Measurements from ENCODE around the gene PRKAG1.
"Not testable (repeated sequence)": the region's sequence is repeated elsewhere in the genome, so short reads cannot be mapped to it uniquely, and the experiment has no call there.

PRKAG1 gene

GRCh38 chr12:49018261-49019119 is at the start of gene PRKAG1:
Gene PRKAG1 (minus strand): TSS chr12:49018776. CDS start chr12:49018740, 36 bp downstream.
- peak; percentile 91 for DNase-seq

- DNase-seq: no peak
Measured at GRCh38 chr12:49066120-49066519, 47.5 kb upstream of the PRKAG1 start.

- DNase-seq: no peak
Measured at GRCh38 chr12:49064767-49065152, 46.2 kb upstream of the PRKAG1 start.

- not testable (repeated sequence) for DNase-seq
Measured at GRCh38 chr12:49061916-49062315, 43.3 kb upstream of the PRKAG1 start.

- no peak for DNase-seq
Measured at GRCh38 chr12:49061157-49061650, 42.6 kb upstream of the PRKAG1 start.

GRCh38 chr12:49060237-49061156 is 41.9 kb upstream of the PRKAG1 start, which contains the start of gene KMT2D:
Gene KMT2D (minus strand): TSS chr12:49060794. CDS start chr12:49055324, 5,470 bp downstream.
- peak; percentile 78 for DNase-seq

GRCh38 chr12:49059299-49060171 is 41.0 kb upstream of the PRKAG1 start:
- DNase-seq: no peak

GRCh38 chr12:49059045-49059298 is 40.4 kb upstream of the PRKAG1 start:
- DNase-seq: no peak

- DNase-seq: no peak
Measured at GRCh38 chr12:49058366-49059044, 39.9 kb upstream of the PRKAG1 start.

GRCh38 chr12:49057888-49058287 is 39.3 kb upstream of the PRKAG1 start:
- no peak for DNase-seq

DNA sequence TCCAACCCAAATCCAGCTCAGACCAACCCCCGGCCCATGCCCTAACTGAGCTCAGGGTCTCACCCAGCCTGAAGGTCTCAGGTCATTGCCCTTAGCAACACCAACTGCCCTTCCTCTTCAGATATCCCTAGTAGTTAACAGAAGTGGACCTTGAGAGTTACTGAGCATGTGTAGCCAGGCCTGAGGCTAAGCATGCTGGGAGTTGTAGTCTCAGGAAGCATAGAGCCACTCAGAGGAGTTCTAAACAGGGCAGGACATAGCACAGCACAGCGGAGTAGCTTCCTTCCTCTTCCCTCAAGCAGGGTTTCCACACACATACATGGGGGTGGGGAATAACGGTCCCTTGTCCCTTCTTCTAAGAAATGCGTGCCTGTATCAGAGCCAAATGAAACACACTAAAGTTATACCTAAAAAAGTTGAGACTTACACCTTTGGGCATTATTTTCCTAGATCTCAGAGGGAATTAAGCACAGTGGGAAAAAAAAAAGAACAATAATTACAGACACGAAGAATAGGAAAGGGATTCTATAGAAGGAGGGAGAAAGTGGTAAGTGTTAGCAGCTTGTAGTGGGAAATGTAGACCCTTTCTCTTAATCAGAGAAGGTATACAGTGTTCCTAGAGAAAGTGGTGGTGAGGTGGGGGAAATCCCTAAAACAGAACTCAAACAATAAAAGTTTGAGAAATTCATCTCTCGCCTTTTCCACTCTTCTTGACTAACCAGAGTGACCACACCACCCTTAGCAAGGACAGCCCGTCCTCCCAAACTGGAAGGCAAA is 37.6 kb upstream of the PRKAG1 start:
- DNase-seq: peak; percentile 19

- no peak for DNase-seq
Measured at GRCh38 chr12:49055092-49055491, 36.5 kb upstream of the PRKAG1 start.

DNA sequence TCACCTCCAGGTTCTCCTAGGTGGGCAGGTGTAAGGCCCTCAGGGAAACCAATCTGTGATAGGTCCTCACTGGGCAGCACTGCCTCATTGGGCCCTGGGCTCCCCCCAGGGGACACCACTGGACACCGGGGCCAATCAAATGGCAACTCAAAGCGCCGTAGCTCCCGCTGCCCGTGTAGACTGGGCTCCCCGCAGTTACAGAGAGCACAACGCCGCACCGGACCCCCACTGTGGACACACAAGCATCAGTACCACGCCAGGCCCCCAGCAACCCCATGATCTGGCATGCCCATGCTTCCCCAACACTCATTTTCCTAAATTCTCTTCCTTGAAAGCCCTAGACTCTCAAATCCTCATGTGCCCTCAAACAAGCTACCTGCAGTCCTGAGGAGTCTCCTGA is 35.9 kb upstream of the PRKAG1 start:
- no peak for DNase-seq

DNA sequence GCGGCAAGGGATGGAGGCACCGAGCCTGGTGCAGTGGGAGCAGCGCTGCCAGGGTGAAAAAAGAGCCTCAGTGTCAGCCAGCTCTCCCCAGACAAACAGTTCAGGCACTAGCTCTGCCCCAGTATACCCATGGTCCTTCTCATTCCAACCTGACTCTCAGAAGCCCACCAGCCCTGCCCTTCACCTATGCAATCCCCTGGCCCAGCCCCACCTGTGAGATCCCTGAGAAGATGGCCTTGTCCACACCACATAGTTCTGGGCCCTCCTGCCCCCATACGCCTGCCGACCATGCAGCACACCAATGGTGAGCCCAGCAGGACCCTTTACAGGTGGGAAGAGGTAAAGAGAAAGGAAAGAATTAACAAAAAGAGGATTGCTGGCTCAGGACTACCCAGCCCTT is 35.5 kb upstream of the PRKAG1 start:
- DNase-seq: no peak

DNA sequence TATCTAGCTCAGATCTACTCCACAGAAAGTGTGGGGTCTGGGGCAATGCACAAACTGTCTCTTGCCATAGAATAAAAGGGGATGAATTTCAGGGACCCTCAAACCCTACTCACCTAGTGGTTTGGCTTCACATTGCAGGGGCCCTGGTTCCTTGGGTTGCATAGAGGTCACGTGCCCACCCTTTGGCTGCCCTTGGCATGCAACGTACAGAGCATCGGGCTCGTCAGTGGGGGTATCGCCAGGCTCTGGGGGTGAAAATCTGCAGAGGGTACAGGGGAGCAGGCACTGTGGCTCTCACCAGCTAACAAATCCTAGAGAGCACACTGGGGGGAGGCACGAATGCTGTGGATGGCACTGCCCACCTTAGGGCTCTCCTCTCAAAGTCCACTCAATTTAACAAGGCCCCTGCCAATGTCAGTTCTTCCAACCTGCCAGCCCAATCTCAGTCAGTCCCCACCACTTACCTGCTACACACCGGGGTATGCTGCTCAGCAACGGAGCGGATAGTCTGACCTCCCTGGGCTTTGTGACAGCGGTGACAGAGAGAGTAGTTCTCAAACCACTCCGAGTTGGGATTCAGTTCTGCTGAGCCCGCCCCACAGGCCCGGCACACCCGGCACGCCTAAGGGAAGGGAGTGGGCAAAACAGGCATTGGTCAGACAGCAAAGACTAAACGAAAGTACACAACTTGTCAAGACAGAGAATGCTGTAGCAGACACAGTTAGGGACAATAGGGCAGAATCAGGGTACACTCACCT is 34.1 kb upstream of the PRKAG1 start:
- no peak for DNase-seq

- DNase-seq: no peak
Measured at GRCh38 chr12:49051777-49052438, 33.3 kb upstream of the PRKAG1 start.

DNA sequence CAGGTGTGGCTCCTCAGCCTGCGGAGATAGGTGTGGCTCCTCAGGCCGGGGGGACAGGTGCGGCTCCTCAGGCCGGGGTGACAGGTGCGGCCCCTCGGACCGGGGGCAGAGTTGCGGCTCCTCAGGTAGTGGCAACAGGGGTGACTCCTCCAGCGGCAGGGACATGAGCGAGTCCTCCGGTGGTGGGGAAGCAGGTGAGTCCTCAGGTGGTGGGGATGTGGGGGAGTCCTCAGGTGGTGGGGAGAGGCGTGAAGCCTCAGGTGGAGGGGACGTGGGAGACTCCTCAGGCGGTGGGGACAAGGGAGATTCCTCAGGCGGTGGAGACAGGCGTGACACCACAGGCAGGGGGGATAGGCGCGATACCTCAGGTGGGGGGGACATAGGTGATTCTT is 32.8 kb upstream of the PRKAG1 start:
- DNase-seq: no peak

GRCh38 chr12:49050507-49051372 is 32.2 kb upstream of the PRKAG1 start:
- DNase-seq: no peak
